Gastroesophageal sphincter (tissue), 4 donors: Measurements from ENCODE around the gene RNF4. TPM values are rescaled to one million over a fixed set of nuclear protein-coding genes. Genes with fewer than 3 reads are reported as not detected.

Experiments
- ATAC-seq: fragments of 150-250 bp; one replicate; pipeline ENCODE4 v1.9.1; 2016; ENCODE audit warnings: mild to moderate bottlenecking, moderate library complexity
- H3K27ac ChIP-seq, 4 donors: fragments of 200-600 bp; sonication (generic) in 3 of 4; 1 replicate in 3 of 4; 2 replicates in 1 of 4; pipeline ENCODE4 v1.5.1; 2016 to 2019
- H3K27me3 ChIP-seq: fragments of 200-600 bp; sonication (generic); one replicate; pipeline ENCODE4 v1.5.1; 2019
- H3K36me3 ChIP-seq, 2 donors: fragments of 200-600 bp; sonication (generic); one replicate each; pipeline ENCODE4 v1.5.1; 2019; ENCODE audit warnings: control low read depth in 1 of 2
- H3K4me1 ChIP-seq, 3 donors: fragments of 200-600 bp; sonication (generic); 1 replicate in 2 of 3; 2 replicates in 1 of 3; pipeline ENCODE4 v1.5.1; 2016 to 2019; ENCODE audit warnings: control low read depth in 2 of 3
- H3K4me3 ChIP-seq, 2 donors: fragments of 200-600 bp; sonication (generic); one replicate each; pipeline ENCODE4 v1.5.1; 2019; ENCODE audit warnings: mild to moderate bottlenecking in 1 of 2, moderate library complexity in 1 of 2
- H3K9me3 ChIP-seq, 3 donors: fragments of 200-600 bp; sonication (generic); one replicate each; pipeline ENCODE4 v1.5.1; 2017 to 2019; ENCODE audit warnings: control low read depth in 2 of 3
- EP300 ChIP-seq: sonication (generic); formaldehyde crosslinking; IDR thresholded peaks from one replicate; pipeline ENCODE4 v1.6.1; 2017; ENCODE audit warnings: antibody characterized with exemption, mild to moderate bottlenecking
- POLR2A ChIP-seq, 2 donors: fragments of 450-650 bp; IDR thresholded peaks; one replicate each; pipeline ENCODE4 v1.6.1; 2017; ENCODE audit warnings: antibody characterized with exemption in 2 of 2, mild to moderate bottlenecking in 2 of 2, moderate library complexity in 1 of 2
- POLR2AphosphoS5 ChIP-seq: sonication (generic); formaldehyde crosslinking; IDR thresholded peaks from one replicate; pipeline ENCODE4 v1.6.1; 2017; ENCODE audit warnings: antibody characterized with exemption
- WGBS, 2 donors: methylation state at CpG; one replicate each; pipeline ENCODE4 v1.1.5; 2018; ENCODE audit warnings: low coverage in 1 of 2; 5-methylcytosine and 5-hydroxymethylcytosine counted together
- total RNA-seq, 4 donors: library from RNA; depleted of rRNA; stranded (reverse); fragments of >200 nt; gene quantifications; one replicate each; pipeline ENCODE4 v1.1.0, GENCODE V29; 2016
- TF ChIP-seq, protein P1 (sequence below), 4 experiments: fragments of 200-600 bp in 2 of 4; fragments of 450-650 bp in 2 of 4; sonication (generic) in 1 of 4; IDR thresholded peaks; one replicate each; pipeline ENCODE4 v1.5.1; 2017 to 2019; ENCODE audit warnings: antibody characterized with exemption in 4 of 4, mild to moderate bottlenecking in 2 of 4, moderate library complexity in 2 of 4

Gene RNF4
- total RNA-seq, 4 donors from 2014 or later: 30.2 to 64.3 (median 43.1) TPM

DNA sequence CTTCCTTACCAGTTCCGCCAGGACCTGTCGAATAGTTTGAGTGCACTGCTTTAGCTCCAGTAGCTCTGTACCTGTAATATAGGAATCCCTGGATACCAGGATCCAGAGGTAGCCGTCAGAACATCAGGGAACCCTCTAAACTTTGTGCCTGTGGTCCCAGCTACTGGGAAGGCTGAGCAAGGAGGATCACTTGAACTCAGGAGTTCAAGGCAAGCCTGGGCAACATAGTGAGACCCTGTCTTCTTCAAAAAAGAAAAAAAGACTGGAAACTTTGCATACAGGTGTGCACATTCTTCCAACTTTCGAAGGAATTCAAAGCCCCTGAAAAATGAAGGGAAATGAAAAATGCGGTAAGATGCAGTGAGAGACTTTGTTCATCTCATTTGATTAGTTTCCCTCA, 34.9 kb downstream of the RNF4 start:
- Histone ChIP-seq H3K27me3 (no peaks in the 10 kb centered on the region), H3K27ac (no peak overlapping the region), H3K9me3 (no peaks in the 10 kb centered on the region), H3K4me3 (no peak overlapping the region), H3K4me1 (no peaks in the 10 kb centered on the region), H3K36me3 (peaks cover 0 to 88% of the 10 kb centered on the region in 2 donors)
- WGBS, 2 donors: 81 to 92% methylated on average over 2 to 3 of the region's 5 CpGs
- no peak for TF ChIP-seq POLR2AphosphoS5
- TF ChIP-seq, protein P1, sequence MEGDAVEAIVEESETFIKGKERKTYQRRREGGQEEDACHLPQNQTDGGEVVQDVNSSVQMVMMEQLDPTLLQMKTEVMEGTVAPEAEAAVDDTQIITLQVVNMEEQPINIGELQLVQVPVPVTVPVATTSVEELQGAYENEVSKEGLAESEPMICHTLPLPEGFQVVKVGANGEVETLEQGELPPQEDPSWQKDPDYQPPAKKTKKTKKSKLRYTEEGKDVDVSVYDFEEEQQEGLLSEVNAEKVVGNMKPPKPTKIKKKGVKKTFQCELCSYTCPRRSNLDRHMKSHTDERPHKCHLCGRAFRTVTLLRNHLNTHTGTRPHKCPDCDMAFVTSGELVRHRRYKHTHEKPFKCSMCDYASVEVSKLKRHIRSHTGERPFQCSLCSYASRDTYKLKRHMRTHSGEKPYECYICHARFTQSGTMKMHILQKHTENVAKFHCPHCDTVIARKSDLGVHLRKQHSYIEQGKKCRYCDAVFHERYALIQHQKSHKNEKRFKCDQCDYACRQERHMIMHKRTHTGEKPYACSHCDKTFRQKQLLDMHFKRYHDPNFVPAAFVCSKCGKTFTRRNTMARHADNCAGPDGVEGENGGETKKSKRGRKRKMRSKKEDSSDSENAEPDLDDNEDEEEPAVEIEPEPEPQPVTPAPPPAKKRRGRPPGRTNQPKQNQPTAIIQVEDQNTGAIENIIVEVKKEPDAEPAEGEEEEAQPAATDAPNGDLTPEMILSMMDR (IDR thresholded peaks at IDR 0.05): no peak
- TF ChIP-seq EP300: no peak
- TF ChIP-seq POLR2A (IDR thresholded peaks at IDR 0.05): no peak
- no peak for ATAC-seq

DNA sequence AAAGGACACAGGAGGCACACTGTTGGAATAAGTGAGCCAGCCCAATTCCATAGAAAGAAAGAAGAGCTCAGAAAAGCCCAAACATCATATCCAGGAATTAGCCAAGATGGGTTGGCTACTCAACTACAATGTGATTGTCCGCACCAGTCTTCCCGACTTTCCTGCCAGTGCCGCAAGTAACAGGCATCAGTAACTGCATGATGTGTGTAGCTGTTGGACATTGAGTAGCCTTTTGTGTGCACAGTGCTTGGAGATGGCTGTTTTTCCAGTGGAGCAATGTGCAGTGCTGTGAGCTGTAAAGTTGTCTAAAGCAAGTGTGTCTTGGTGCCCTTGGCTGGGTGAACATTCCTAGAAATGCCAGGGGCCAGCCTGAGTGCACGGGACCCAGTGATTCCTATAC, 38.4 kb downstream of the RNF4 start:
- peaks cover 0 to 85% of the 10 kb centered on the region in 2 donors for H3K36me3 ChIP-seq
- H3K4me3 ChIP-seq: no peak overlapping the region
- no peaks in the 10 kb centered on the region for H3K4me1 ChIP-seq
- no peaks in the 10 kb centered on the region for H3K9me3 ChIP-seq
- no peaks in the 10 kb centered on the region for H3K27me3 ChIP-seq
- WGBS, 2 donors: 92 to 96% methylated on average over 2 to 4 of the region's 4 CpGs
- TF ChIP-seq POLR2A (IDR thresholded peaks at IDR 0.05) (no peak), EP300 (no peak), POLR2AphosphoS5 (no peak)
- TF ChIP-seq, protein P1 (IDR thresholded peaks at IDR 0.05): no peak
- ATAC-seq: no peak
- H3K27ac ChIP-seq: no peak overlapping the region

DNA sequence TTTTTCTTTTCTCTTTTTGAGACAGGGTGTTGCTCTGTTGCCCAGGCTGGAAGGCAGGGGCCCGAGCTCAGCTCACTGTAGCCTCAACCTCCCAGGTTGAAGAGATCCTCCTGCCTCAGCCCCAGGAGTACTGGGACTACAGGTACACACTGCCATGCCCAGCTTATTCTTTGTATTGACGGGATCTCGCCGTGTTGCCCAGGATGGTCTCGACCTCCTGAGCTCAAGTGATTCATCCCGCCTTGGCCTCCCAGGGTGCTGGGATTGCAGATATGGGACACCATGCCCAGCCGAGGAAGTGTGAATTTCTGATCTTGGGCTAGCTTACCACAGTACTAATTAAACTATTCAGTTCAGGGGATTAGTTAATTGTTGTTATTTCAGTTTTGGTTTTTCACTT, 38.9 kb downstream of the RNF4 start:
- peaks cover 0 to 85% of the 10 kb centered on the region in 2 donors for H3K36me3 ChIP-seq
- ATAC-seq: no peak
- H3K27me3 ChIP-seq: no peaks in the 10 kb centered on the region
- TF ChIP-seq POLR2A (IDR thresholded peaks at IDR 0.05): no peak
- WGBS, 2 donors: 100% methylated on average over 1 of the region's 7 CpGs; no CpG with 5 or more reads in 1 of the 2 donors
- H3K27ac ChIP-seq: no peak overlapping the region
- H3K4me1 ChIP-seq: no peaks in the 10 kb centered on the region
- no peaks in the 10 kb centered on the region for H3K9me3 ChIP-seq
- H3K4me3 ChIP-seq: no peak overlapping the region

DNA sequence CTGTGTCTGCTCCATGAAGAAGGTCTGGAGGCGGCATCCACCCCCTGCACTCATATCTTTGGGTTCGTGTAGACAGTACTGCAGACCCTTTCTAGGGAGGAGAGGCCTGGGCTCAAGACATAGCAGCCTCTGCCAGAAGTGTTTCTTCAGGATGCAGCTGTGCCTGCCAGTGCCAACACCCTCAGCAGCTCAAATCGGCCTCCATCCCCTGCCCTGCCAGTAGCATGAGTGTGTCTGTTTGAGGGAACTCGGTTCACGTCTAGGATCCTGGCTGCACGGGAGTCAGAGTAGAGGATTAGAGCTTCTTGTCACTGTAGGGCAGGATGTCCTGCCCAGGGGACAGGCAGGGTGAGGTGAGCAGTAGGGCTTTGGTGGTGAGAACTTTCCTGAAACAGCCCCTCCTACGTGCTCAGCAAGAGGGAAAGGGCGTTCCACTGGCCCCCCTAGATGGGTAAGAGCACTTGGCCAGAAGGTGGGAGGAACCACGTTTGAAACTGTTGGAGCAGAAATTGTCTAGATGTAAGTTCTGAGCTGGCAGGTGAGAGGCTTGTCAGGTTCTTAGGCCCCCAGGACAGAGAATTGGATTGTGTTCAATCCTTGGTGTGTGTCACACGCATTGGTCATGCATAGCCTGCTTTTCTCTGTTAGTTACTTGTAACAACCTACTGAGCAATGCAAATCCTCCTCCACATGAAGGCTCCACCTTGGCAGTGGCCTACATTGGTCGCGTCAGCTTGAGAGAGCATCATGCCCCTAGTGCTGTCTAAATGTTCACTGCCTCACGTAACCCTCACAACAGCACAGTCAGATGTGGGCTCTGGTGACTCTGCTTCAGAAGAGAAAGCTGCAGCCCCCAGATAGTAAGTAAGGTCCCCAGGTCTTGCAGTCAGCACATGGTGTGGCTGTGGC, 41.7 kb downstream of the RNF4 start:
- H3K27me3 ChIP-seq: no peaks in the 10 kb centered on the region
- WGBS, 2 donors: 92 to 93% methylated on average over 4 of the region's 13 CpGs
- no peaks in the 10 kb centered on the region for H3K9me3 ChIP-seq
- no peak overlapping the region for H3K4me3 ChIP-seq
- peaks cover 0 to 94% of the 10 kb centered on the region in 2 donors for H3K36me3 ChIP-seq
- H3K4me1 ChIP-seq: peaks cover 0 to 10% (median 0%) of the 10 kb centered on the region in 3 donors
- TF ChIP-seq POLR2AphosphoS5: no peak
- TF ChIP-seq, protein P1 (IDR thresholded peaks at IDR 0.05): no peak
- no peak for TF ChIP-seq EP300
- TF ChIP-seq POLR2A (IDR thresholded peaks at IDR 0.05): no peak
- no peak overlapping the region for H3K27ac ChIP-seq
- no peak for ATAC-seq

DNA sequence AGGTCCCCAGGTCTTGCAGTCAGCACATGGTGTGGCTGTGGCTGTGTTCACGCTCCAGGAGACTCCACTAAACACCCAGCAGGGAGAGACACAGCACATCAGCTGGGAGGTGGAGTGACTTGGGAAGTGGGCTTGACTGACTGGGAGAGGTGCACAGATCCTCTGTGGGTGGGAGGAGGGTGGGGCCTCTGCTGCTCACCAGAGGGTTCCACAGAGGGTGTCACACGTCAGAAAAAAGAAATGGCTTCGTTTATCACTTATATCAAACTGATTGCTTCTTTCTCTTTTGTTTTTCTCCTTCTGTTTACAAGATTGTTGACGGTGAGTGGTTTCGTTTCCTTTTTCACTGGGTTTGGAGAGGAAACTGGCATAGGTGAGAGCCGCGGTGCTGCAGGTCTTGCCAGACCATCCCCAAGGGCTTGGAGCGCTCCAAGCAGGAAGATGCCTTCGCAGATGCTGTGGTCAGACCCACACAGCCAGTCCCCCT, 42.8 kb downstream of the RNF4 start:
- Histone ChIP-seq H3K4me3 (no peak overlapping the region), H3K36me3 (peaks cover 0 to 92% of the 10 kb centered on the region in 2 donors), H3K4me1 (peaks cover 3 to 20% (median 5%) of the 10 kb centered on the region in 3 donors), H3K27ac (no peak overlapping the region), H3K27me3 (no peaks in the 10 kb centered on the region), H3K9me3 (no peaks in the 10 kb centered on the region)
- no peak for ATAC-seq
- 64 to 100% methylated on average over 1 to 5 of the region's 9 CpGs for WGBS, 2 donors
- TF ChIP-seq, protein P1 (IDR thresholded peaks at IDR 0.05): no peak
